Cardiac fibroblast (primary cell): ENCODE data around the gene AFF3.

Source experiments
- DNase-seq, 2 donors: peaks; one replicate each; pipeline versions ENCODE4 v3.0.0 to v3.0.0-alpha.2; 2010; ENCODE audit warnings: low read depth in 2 of 2
- H3K4me3 ChIP-seq, 2 donors: replicated peaks in 1 of 2; 1 replicate in 1 of 2; 2 replicates in 1 of 2; pipeline ENCODE4 v1.5.1; 2011; ENCODE audit warnings: low read depth in 2 of 2, low read length in 2 of 2, mild to moderate bottlenecking in 2 of 2, moderate library complexity in 1 of 2
- CTCF ChIP-seq: IDR thresholded peaks from one replicate; pipeline ENCODE4 v1.5.1; 2011; ENCODE audit warnings: low read depth, mild to moderate bottlenecking, low read length, inconsistent platforms

Gene AFF3

GRCh38 chr2:99898336-99899048 lies 243.9 kb downstream of the AFF3 start:
- DNase-seq = no peak

GRCh38 chr2:99891428-99891780 lies 251.0 kb downstream of the AFF3 start:
- no peak for TF ChIP-seq CTCF
- no peak for DNase-seq

More at GRCh38 chr2:99898336-99899048, 243.9 kb downstream of the AFF3 start:
- H3K4me3 ChIP-seq = no peak overlapping the region
- no peak for TF ChIP-seq CTCF

GRCh38 chr2:99890568-99891427 lies 251.6 kb downstream of the AFF3 start:
- no peak for DNase-seq
- TF ChIP-seq CTCF = no peak
- no peak overlapping the region for H3K4me3 ChIP-seq

More at GRCh38 chr2:99891428-99891780, 251.0 kb downstream of the AFF3 start:
- no peak overlapping the region for H3K4me3 ChIP-seq

DNA sequence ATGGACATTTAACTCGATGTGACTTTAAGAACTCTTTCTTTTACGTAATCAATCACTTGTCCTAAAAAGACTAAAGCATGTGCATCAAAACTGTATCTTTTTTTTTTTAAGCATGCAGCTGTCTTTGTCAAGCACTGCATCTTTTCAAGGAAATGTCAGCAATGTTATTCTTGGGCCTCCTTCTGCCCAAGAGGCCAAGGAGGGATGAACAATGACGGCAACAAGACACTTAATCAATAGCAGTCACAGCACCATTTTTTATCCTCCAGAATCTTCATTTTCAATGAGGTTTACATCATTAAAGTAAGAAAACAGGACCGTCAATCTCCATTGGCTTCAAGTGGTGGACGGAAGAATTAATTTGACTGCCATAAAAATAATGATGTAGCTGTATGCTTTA lies 253.8 kb downstream of the AFF3 start:
- TF ChIP-seq CTCF = no peak
- no peak for DNase-seq
- H3K4me3 ChIP-seq = no peak overlapping the region

GRCh38 chr2:99886418-99886817 lies 256.0 kb downstream of the AFF3 start:
- DNase-seq = no peak
- TF ChIP-seq CTCF = no peak
- no peak overlapping the region for H3K4me3 ChIP-seq

GRCh38 chr2:99883358-99883757 lies 259.0 kb downstream of the AFF3 start:
- no peak for TF ChIP-seq CTCF
- no peak overlapping the region for H3K4me3 ChIP-seq
- no peak for DNase-seq
